B cell (primary cell): ENCODE data around the gene CD163L1. TPM values are rescaled to one million over a fixed set of nuclear protein-coding genes. Genes with fewer than 3 reads are reported as not detected.

ENCODE experiments used
- ATAC-seq: fragments of 200-7000 bp; cut with Tn5 transposase; one replicate; pipeline ENCODE4 v1.10.0; 2021; ENCODE audit warnings: low read depth, mild to moderate bottlenecking, moderate number of reproducible peaks, moderate library complexity
- CTCF ChIA-PET: fragments of 350-600 bp; sonication (Branson Sonifier 250); formaldehyde crosslinking; loops from one replicate; lab custom pipeline; 2021; ENCODE audit warnings: antibody characterized with exemption, inconsistent platforms; lab: Charles Lee
- POLR2A ChIA-PET: fragments of 350-600 bp; sonication (Branson Sonifier 250); formaldehyde crosslinking; loops from one replicate; lab custom pipeline; 2021; ENCODE audit warnings: antibody characterized with exemption; lab: Charles Lee
- DNase-seq: peaks from one replicate; pipeline ENCODE4 v3.0.0; 2013
- H2AFZ ChIP-seq: 2 replicates; pipeline ENCODE4 v1.6.1; 2012; ENCODE audit warnings: mild to moderate bottlenecking, low read depth, low read length; ENCODE audit not compliant: insufficient read depth, poor library complexity, severe bottlenecking
- H3K27ac ChIP-seq, 2 donors: 1 replicate in 1 of 2; 2 replicates in 1 of 2; pipeline ENCODE4 v1.5.1; 2012 to 2013; ENCODE audit warnings: low read length in 2 of 2, mild to moderate bottlenecking in 2 of 2, moderate library complexity in 1 of 2
- H3K27me3 ChIP-seq, 4 experiments: fragments of 200-600 bp in 1 of 4; sonication (generic) in 1 of 4; replicated peaks in 1 of 4; 1 replicate in 2 of 4; 2 replicates in 2 of 4; pipeline versions ENCODE4 v1.6.1 to v1.7.0; 2013 to 2016; ENCODE audit warnings: low read length in 3 of 4, mild to moderate bottlenecking in 2 of 4, mixed read lengths in 1 of 4, moderate library complexity in 1 of 4; ENCODE audit not compliant: insufficient read depth in 4 of 4, control insufficient read depth in 3 of 4; ENCODE audit errors: control extremely low read depth in 1 of 4
- H3K36me3 ChIP-seq, 2 experiments: replicated peaks in 1 of 2; 1 replicate in 1 of 2; 2 replicates in 1 of 2; pipeline versions ENCODE4 v1.6.1 to v1.7.1; 2013; ENCODE audit warnings: low read length in 1 of 2; ENCODE audit not compliant: insufficient read depth in 2 of 2, control insufficient read depth in 1 of 2; ENCODE audit errors: control extremely low read depth in 1 of 2, extremely low read depth in 1 of 2
- H3K4me1 ChIP-seq, 2 donors: fragments of 200-600 bp in 1 of 2; sonication (generic) in 1 of 2; 1 replicate in 1 of 2; 2 replicates in 1 of 2; pipeline versions ENCODE4 v1.5.1 to v1.6.1; 2013 to 2017; ENCODE audit warnings: low read length in 2 of 2; ENCODE audit not compliant: control insufficient read depth in 2 of 2, insufficient read depth in 2 of 2
- H3K4me2 ChIP-seq: replicated peaks from 2 replicates; pipeline ENCODE3; 2012; ENCODE audit warnings: mild to moderate bottlenecking, low read depth, low read length; ENCODE audit not compliant: poor library complexity, severe bottlenecking
- H3K4me3 ChIP-seq, 5 experiments: fragments of 200-600 bp in 1 of 5; sonication (generic) in 1 of 5; 1 replicate in 3 of 5; 2 replicates in 2 of 5; pipeline versions ENCODE4 v1.5.1 to v1.7.0; 2011 to 2016; ENCODE audit warnings: low read length in 4 of 5, mild to moderate bottlenecking in 4 of 5, low read depth in 2 of 5, control low read depth in 1 of 5, moderate library complexity in 1 of 5; ENCODE audit not compliant: insufficient read depth in 1 of 5; ENCODE audit errors: control extremely low read depth in 1 of 5, extremely low read depth in 1 of 5
- H3K79me2 ChIP-seq: fragments of 200-600 bp; sonication (generic); one replicate; pipeline ENCODE4 v1.6.0; 2016; ENCODE audit warnings: low read length; ENCODE audit not compliant: control insufficient read depth, insufficient read depth
- H3K9ac ChIP-seq: fragments of 200-600 bp; sonication (generic); 2 replicates; pipeline ENCODE4 v1.6.1; 2017; ENCODE audit warnings: mild to moderate bottlenecking, low read length, moderate library complexity
- H3K9me3 ChIP-seq, 3 donors: one replicate each; pipeline versions ENCODE4 v1.6.1 to v1.7.1; 2013; ENCODE audit warnings: low read length in 2 of 3; ENCODE audit not compliant: control insufficient read depth in 2 of 3, insufficient read depth in 1 of 3; ENCODE audit errors: control extremely low read depth in 1 of 3
- H4K20me1 ChIP-seq: 2 replicates; pipeline ENCODE4 v1.6.0; 2012; ENCODE audit warnings: mild to moderate bottlenecking, low read length; ENCODE audit not compliant: insufficient read depth, control insufficient read depth, poor library complexity, severe bottlenecking
- H3K27ac Mint-ChIP-seq: one replicate; pipeline ENCODE4 v1.8.0; 2021; ENCODE audit warnings: mixed read lengths
- H3K27me3 Mint-ChIP-seq: one replicate; pipeline ENCODE4 v1.8.0; 2021; ENCODE audit warnings: mixed read lengths
- H3K4me1 Mint-ChIP-seq: one replicate; pipeline ENCODE4 v1.8.0; 2021; ENCODE audit warnings: mixed read lengths
- H3K4me3 Mint-ChIP-seq: one replicate; pipeline ENCODE4 v1.8.0; 2021; ENCODE audit warnings: mixed read lengths
- H3K9me3 Mint-ChIP-seq: one replicate; pipeline ENCODE4 v1.8.0; 2022; ENCODE audit warnings: mixed read lengths; ENCODE audit not compliant: insufficient read depth
- EZH2 ChIP-seq: IDR thresholded peaks from 2 replicates; pipeline ENCODE4 v1.6.1; 2012; ENCODE audit warnings: borderline replicate concordance, low read depth, mild to moderate bottlenecking, moderate library complexity, low read length; ENCODE audit not compliant: insufficient read depth, poor library complexity, severe bottlenecking
- WGBS: methylation state at CpG from one replicate; pipeline ENCODE4 v1.1.5; 2013; ENCODE audit warnings: missing lambda C conversion rate; ENCODE audit not compliant: insufficient coverage; 5-methylcytosine and 5-hydroxymethylcytosine counted together
- intact Hi-C: fragments of 100-400 bp; cut with micrococcal nuclease; formaldehyde crosslinking; loops from one replicate; pipeline ENCODE4 v1.10.0; 2022
- polyA plus RNA-seq: library from polyadenylated mRNA; depleted of rRNA; stranded (reverse); fragments of >200 nt; gene quantifications from 2 replicates; pipeline ENCODE4 v1.2.3, GENCODE V29; 2012
- total RNA-seq, 2 donors: library from RNA; stranded (reverse); fragments of 120-200 nt in 1 of 2; gene quantifications; 1 replicate in 1 of 2; 2 replicates in 1 of 2; pipeline versions ENCODE4 v1.2.3 to v1.2.4, GENCODE V29; 2013 to 2022
- TF ChIP-seq, protein P1 (sequence below): fragments of 200-600 bp; IDR thresholded peaks from one replicate; pipeline ENCODE4 v1.8.0; 2022; ENCODE audit warnings: antibody characterized with exemption, mild to moderate bottlenecking

The CD163L1 gene
- total and polyA plus RNA-seq, 2 donors (not counting 1 experiment from before 2014, with no cell fraction given) = 0.32 TPM; not detected in 1

DNA sequence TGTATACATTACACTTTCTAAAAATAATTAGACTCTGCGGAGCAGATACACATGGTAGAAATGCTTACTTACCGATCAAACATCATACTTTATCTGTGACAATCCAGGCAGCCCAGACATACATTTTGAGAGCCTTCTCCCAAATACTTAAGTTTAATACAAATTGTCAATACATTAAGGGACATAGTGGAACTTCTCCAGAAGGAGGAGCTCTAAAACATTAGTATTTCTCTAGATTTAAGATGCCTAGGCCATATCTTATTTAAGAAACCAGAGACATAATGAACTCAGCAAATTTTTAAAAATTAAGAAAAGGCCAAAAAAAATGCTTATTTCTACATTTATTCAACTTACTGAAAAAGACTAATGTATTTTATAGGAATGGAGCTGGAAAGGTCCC is 124.0 kb downstream of the CD163L1 start:
- ATAC-seq (no peak), DNase-seq (no peak)
- ChIA-PET CTCF (no interaction called here), POLR2A (no interaction called here)
- H3K36me3 ChIP-seq = no peaks in the 10 kb centered on the region
- Mint-ChIP-seq H3K27ac (no peak overlapping the region), H3K9me3 (no peaks in the 10 kb centered on the region), H3K4me3 (no peak overlapping the region), H3K27me3 (peaks cover 11% of the 10 kb centered on the region), H3K4me1 (no peaks in the 10 kb centered on the region)
- no peak overlapping the region for H3K27ac ChIP-seq
- H3K4me2 ChIP-seq = no peak overlapping the region
- TF ChIP-seq, protein P1, sequence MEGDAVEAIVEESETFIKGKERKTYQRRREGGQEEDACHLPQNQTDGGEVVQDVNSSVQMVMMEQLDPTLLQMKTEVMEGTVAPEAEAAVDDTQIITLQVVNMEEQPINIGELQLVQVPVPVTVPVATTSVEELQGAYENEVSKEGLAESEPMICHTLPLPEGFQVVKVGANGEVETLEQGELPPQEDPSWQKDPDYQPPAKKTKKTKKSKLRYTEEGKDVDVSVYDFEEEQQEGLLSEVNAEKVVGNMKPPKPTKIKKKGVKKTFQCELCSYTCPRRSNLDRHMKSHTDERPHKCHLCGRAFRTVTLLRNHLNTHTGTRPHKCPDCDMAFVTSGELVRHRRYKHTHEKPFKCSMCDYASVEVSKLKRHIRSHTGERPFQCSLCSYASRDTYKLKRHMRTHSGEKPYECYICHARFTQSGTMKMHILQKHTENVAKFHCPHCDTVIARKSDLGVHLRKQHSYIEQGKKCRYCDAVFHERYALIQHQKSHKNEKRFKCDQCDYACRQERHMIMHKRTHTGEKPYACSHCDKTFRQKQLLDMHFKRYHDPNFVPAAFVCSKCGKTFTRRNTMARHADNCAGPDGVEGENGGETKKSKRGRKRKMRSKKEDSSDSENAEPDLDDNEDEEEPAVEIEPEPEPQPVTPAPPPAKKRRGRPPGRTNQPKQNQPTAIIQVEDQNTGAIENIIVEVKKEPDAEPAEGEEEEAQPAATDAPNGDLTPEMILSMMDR = no peak
- no peak for TF ChIP-seq EZH2
- H3K4me3 ChIP-seq = no peak overlapping the region
- no peaks in the 10 kb centered on the region for H4K20me1 ChIP-seq
- H3K9ac ChIP-seq = no peak overlapping the region
- H2AFZ ChIP-seq = no peak overlapping the region
- no peaks in the 10 kb centered on the region for H3K9me3 ChIP-seq
- no peaks in the 10 kb centered on the region for H3K4me1 ChIP-seq
- H3K27me3 ChIP-seq = no peaks in the 10 kb centered on the region
- WGBS = no CpG with 5 or more reads among the region's 2 CpGs
- no peaks in the 10 kb centered on the region for H3K79me2 ChIP-seq
- intact Hi-C loops = no loop called here

- no peak for DNase-seq
- TF ChIP-seq EZH2 = no peak
- TF ChIP-seq, protein P1 = no peak
- Mint-ChIP-seq H3K27me3 (peaks cover 12% of the 10 kb centered on the region), H3K27ac (no peak overlapping the region), H3K4me1 (no peaks in the 10 kb centered on the region), H3K9me3 (no peaks in the 10 kb centered on the region), H3K4me3 (no peak overlapping the region)
- ChIA-PET POLR2A (no interaction called here), CTCF (no interaction called here)
- no peak overlapping the region for H2AFZ ChIP-seq
- H3K79me2 ChIP-seq = no peaks in the 10 kb centered on the region
- intact Hi-C loops = no loop called here
- no peak overlapping the region for H3K27ac ChIP-seq
- ATAC-seq = no peak
- no peaks in the 10 kb centered on the region for H3K36me3 ChIP-seq
- no peak overlapping the region for H3K9ac ChIP-seq
- H3K4me2 ChIP-seq = no peak overlapping the region
- H3K4me1 ChIP-seq = no peaks in the 10 kb centered on the region
- no peaks in the 10 kb centered on the region for H4K20me1 ChIP-seq
- H3K9me3 ChIP-seq = no peaks in the 10 kb centered on the region
- 89% methylated on average over 3 of the region's 4 CpGs for WGBS
- no peak overlapping the region for H3K4me3 ChIP-seq
- peaks cover 0 to 7% (median 0%) of the 10 kb centered on the region in 4 experiments for H3K27me3 ChIP-seq
These were observed 133.9 kb downstream of the CD163L1 start for GRCh38 chr12:7310070-7310469.

Other genes with a start within 250 kb of the CD163L1 start
- gene ACSM4, start 140.1 kb downstream of the CD163L1 start, total RNA-seq = not detected in 2 replicates
- gene ACSM4, start 140.1 kb downstream of the CD163L1 start, polyA plus RNA-seq = not detected in 2 replicates
- gene CD163, start 59.6 kb upstream of the CD163L1 start, total RNA-seq = 1.1 and 2.2 TPM in 2 replicates
- gene CD163, start 59.6 kb upstream of the CD163L1 start, polyA plus RNA-seq = 0.39 and 1.8 TPM in 2 replicates
- gene APOBEC1, start 221.8 kb upstream of the CD163L1 start, total RNA-seq = not detected in 2 replicates
- gene APOBEC1, start 221.8 kb upstream of the CD163L1 start, polyA plus RNA-seq = not detected in 2 replicates